Stimulated activated CD8-positive, alpha-beta memory T cell treated with anti-CD3 and anti-CD28 coated beads, Interleukin-7, amount 100 ng/mL, for 24 hours (primary cell): ENCODE data around the gene SLC44A5.
"Not testable (repeated sequence)": the region's sequence is repeated elsewhere in the genome, so short reads cannot be mapped to it uniquely, and the experiment has no call there.

Experiments used
- DNase-seq: peaks from one replicate; pipeline ENCODE4 v3.0.0-alpha.2; 2020; ENCODE audit warnings: low read depth

Gene SLC44A5

GRCh38 chr1:75361260-75361659, 249.7 kb downstream of the SLC44A5 start:
- no peak for DNase-seq

- DNase-seq: not testable (repeated sequence)
Observed at GRCh38 chr1:75354267-75354666, 256.6 kb downstream of the SLC44A5 start.

- no peak for DNase-seq
Observed at GRCh38 chr1:75353051-75353450, 257.9 kb downstream of the SLC44A5 start.

GRCh38 chr1:75345538-75346292, 265.2 kb downstream of the SLC44A5 start:
- DNase-seq: no peak

GRCh38 chr1:75342786-75343185, 268.1 kb downstream of the SLC44A5 start:
- DNase-seq: no peak

GRCh38 chr1:75341537-75341936, 269.4 kb downstream of the SLC44A5 start:
- no peak for DNase-seq

- no peak for DNase-seq
Observed at GRCh38 chr1:75338616-75339483, 272.1 kb downstream of the SLC44A5 start.

GRCh38 chr1:75334876-75335389, 276.0 kb downstream of the SLC44A5 start:
- no peak for DNase-seq

GRCh38 chr1:75330624-75331023, 280.3 kb downstream of the SLC44A5 start:
- DNase-seq: no peak

GRCh38 chr1:75328691-75329090, 282.2 kb downstream of the SLC44A5 start:
- DNase-seq: no peak

- DNase-seq: no peak
Observed at GRCh38 chr1:75327395-75327794, 283.5 kb downstream of the SLC44A5 start.

- no peak for DNase-seq
Observed at GRCh38 chr1:75317976-75318375, 292.9 kb downstream of the SLC44A5 start.

- no peak for DNase-seq
Observed at GRCh38 chr1:75316230-75316629, 294.7 kb downstream of the SLC44A5 start.

GRCh38 chr1:75312620-75313019, 298.3 kb downstream of the SLC44A5 start:
- DNase-seq: no peak

GRCh38 chr1:75310067-75310466, 300.8 kb downstream of the SLC44A5 start:
- DNase-seq: no peak

GRCh38 chr1:75308365-75308764, 302.5 kb downstream of the SLC44A5 start:
- DNase-seq: no peak

GRCh38 chr1:75305061-75305460, 305.9 kb downstream of the SLC44A5 start:
- no peak for DNase-seq

- DNase-seq: no peak
Observed at GRCh38 chr1:75293270-75293669, 317.6 kb downstream of the SLC44A5 start.

- DNase-seq: no peak
Observed at GRCh38 chr1:75292013-75292412, 318.9 kb downstream of the SLC44A5 start.

- DNase-seq: no peak
Observed at GRCh38 chr1:75276385-75276784, 334.5 kb downstream of the SLC44A5 start.

- no peak for DNase-seq
Observed at GRCh38 chr1:75275631-75276030, 335.3 kb downstream of the SLC44A5 start.

- no peak for DNase-seq
Observed at GRCh38 chr1:75274920-75275506, 335.9 kb downstream of the SLC44A5 start.

GRCh38 chr1:75273110-75273509, 337.8 kb downstream of the SLC44A5 start:
- no peak for DNase-seq
